ENCODE measurements around the gene STX18.

GRCh38 chr4:4421356-4421755, 120.5 kb downstream of the STX18 start:
- no peak for TF ChIP-seq CTCF (IDR thresholded peaks at IDR 0.05)
- no peak for TF ChIP-seq POLR2A (IDR thresholded peaks at IDR 0.05)
- no peak for TF ChIP-seq POLR2AphosphoS5 (IDR thresholded peaks at IDR 0.05)
- TF ChIP-seq EP300 (IDR thresholded peaks at IDR 0.05): no peak
